HEK293 (cell line): ENCODE results near the gene ALG6.

Source experiments
- BCL11A ChIP-seq: fragments of 450-650 bp; formaldehyde crosslinking; IDR thresholded peaks from 2 replicates; pipeline ENCODE4 v1.5.1; 2016; ENCODE audit warnings: low read depth, missing biosample characterization, missing genetic modification characterization
- GLIS2 ChIP-seq: fragments of 450-650 bp; formaldehyde crosslinking; IDR thresholded peaks from 2 replicates; pipeline ENCODE4 v1.5.1; 2016; ENCODE audit warnings: missing biosample characterization, missing genetic modification characterization
- KLF1 ChIP-seq: fragments of 450-650 bp; formaldehyde crosslinking; IDR thresholded peaks from 2 replicates; pipeline ENCODE4 v1.5.1; 2016; ENCODE audit warnings: missing biosample characterization, missing genetic modification characterization
- MEIS1 ChIP-seq: sonication (generic); formaldehyde crosslinking; IDR thresholded peaks from 2 replicates; pipeline ENCODE4 v1.8.1; 2022; ENCODE audit warnings: missing genetic modification reagents, mild to moderate bottlenecking, borderline replicate concordance
- PRDM10 ChIP-seq: fragments of 450-650 bp; formaldehyde crosslinking; IDR thresholded peaks from 2 replicates; pipeline ENCODE4 v1.5.1; 2016; ENCODE audit warnings: missing biosample characterization, missing genetic modification characterization
- YY1 ChIP-seq: fragments of 450-650 bp; formaldehyde crosslinking; IDR thresholded peaks from 2 replicates; pipeline ENCODE4 v1.5.1; 2018; ENCODE audit warnings: missing biosample characterization, missing genetic modification characterization
- YY2 ChIP-seq: fragments of 450-650 bp; formaldehyde crosslinking; IDR thresholded peaks from 2 replicates; pipeline ENCODE4 v1.5.1; 2016; ENCODE audit warnings: missing biosample characterization, missing genetic modification characterization
- ZBTB20 ChIP-seq: fragments of 450-650 bp; formaldehyde crosslinking; IDR thresholded peaks from 2 replicates; pipeline ENCODE4 v1.5.1; 2016; ENCODE audit warnings: missing biosample characterization, missing genetic modification characterization
- ZBTB21 ChIP-seq: fragments of 450-650 bp; formaldehyde crosslinking; IDR thresholded peaks from 2 replicates; pipeline ENCODE4 v1.5.1; 2017; ENCODE audit warnings: missing biosample characterization, missing genetic modification characterization
- ZEB2 ChIP-seq: fragments of 450-650 bp; formaldehyde crosslinking; IDR thresholded peaks from 2 replicates; pipeline ENCODE4 v1.5.1; 2016; ENCODE audit warnings: missing biosample characterization, missing genetic modification characterization
- ZFP3 ChIP-seq: fragments of 450-650 bp; formaldehyde crosslinking; IDR thresholded peaks from 2 replicates; pipeline ENCODE4 v1.5.1; 2016; ENCODE audit warnings: low read depth, missing biosample characterization, missing genetic modification characterization
- ZIC2 ChIP-seq: fragments of 450-650 bp; formaldehyde crosslinking; IDR thresholded peaks from 2 replicates; pipeline ENCODE4 v1.5.1; 2016; ENCODE audit warnings: missing biosample characterization, missing genetic modification characterization
- ZNF146 ChIP-seq: fragments of 450-650 bp; formaldehyde crosslinking; IDR thresholded peaks from 2 replicates; pipeline ENCODE4 v1.5.1; 2016; ENCODE audit warnings: missing biosample characterization, missing genetic modification characterization
- ZNF155 ChIP-seq: fragments of 450-650 bp; formaldehyde crosslinking; IDR thresholded peaks from 2 replicates; pipeline ENCODE4 v1.5.1; 2016; ENCODE audit warnings: missing biosample characterization, missing genetic modification characterization
- ZNF18 ChIP-seq: fragments of 450-650 bp; formaldehyde crosslinking; IDR thresholded peaks from 2 replicates; pipeline ENCODE4 v1.5.1; 2016; ENCODE audit warnings: missing biosample characterization, missing genetic modification characterization
- ZNF2 ChIP-seq: fragments of 450-650 bp; formaldehyde crosslinking; IDR thresholded peaks from 2 replicates; pipeline ENCODE4 v1.5.1; 2016; ENCODE audit warnings: missing biosample characterization, missing genetic modification characterization
- ZNF211 ChIP-seq: fragments of 450-650 bp; formaldehyde crosslinking; IDR thresholded peaks from 2 replicates; pipeline ENCODE4 v1.5.1; 2016; ENCODE audit warnings: low read depth, missing biosample characterization, missing genetic modification characterization
- ZNF221 ChIP-seq: fragments of 450-650 bp; formaldehyde crosslinking; IDR thresholded peaks from 2 replicates; pipeline ENCODE4 v1.5.1; 2017; ENCODE audit warnings: missing biosample characterization, missing genetic modification characterization, borderline replicate concordance
- ZNF311 ChIP-seq: fragments of 450-650 bp; formaldehyde crosslinking; IDR thresholded peaks from 2 replicates; pipeline ENCODE4 v1.5.1; 2017; ENCODE audit warnings: missing biosample characterization, missing genetic modification characterization, borderline replicate concordance
- ZNF354C ChIP-seq: fragments of 450-650 bp; formaldehyde crosslinking; IDR thresholded peaks from 2 replicates; pipeline ENCODE4 v1.5.1; 2016; ENCODE audit warnings: missing biosample characterization, missing genetic modification characterization, low read depth, borderline replicate concordance
- ZNF416 ChIP-seq: fragments of 450-650 bp; formaldehyde crosslinking; IDR thresholded peaks from 2 replicates; pipeline ENCODE4 v1.5.1; 2016; ENCODE audit warnings: missing biosample characterization, missing genetic modification characterization
- ZNF48 ChIP-seq: fragments of 450-650 bp; formaldehyde crosslinking; IDR thresholded peaks from 2 replicates; pipeline ENCODE4 v1.5.1; 2016; ENCODE audit warnings: missing biosample characterization, missing genetic modification characterization
- ZNF488 ChIP-seq: fragments of 450-650 bp; formaldehyde crosslinking; IDR thresholded peaks from 2 replicates; pipeline ENCODE4 v1.5.1; 2016; ENCODE audit warnings: missing biosample characterization, missing genetic modification characterization
- ZNF530 ChIP-seq: fragments of 450-650 bp; formaldehyde crosslinking; IDR thresholded peaks from 2 replicates; pipeline ENCODE4 v1.5.1; 2016; ENCODE audit warnings: low read depth, missing biosample characterization, missing genetic modification characterization
- ZNF544 ChIP-seq: fragments of 450-650 bp; formaldehyde crosslinking; IDR thresholded peaks from 2 replicates; pipeline ENCODE4 v1.5.0; 2017; ENCODE audit warnings: missing biosample characterization, missing genetic modification characterization
- ZNF558 ChIP-seq: fragments of 450-650 bp; formaldehyde crosslinking; IDR thresholded peaks from 2 replicates; pipeline ENCODE4 v1.5.1; 2016; ENCODE audit warnings: missing biosample characterization, missing genetic modification characterization
- ZNF621 ChIP-seq: fragments of 450-650 bp; formaldehyde crosslinking; IDR thresholded peaks from 2 replicates; pipeline ENCODE4 v1.5.1; 2017; ENCODE audit warnings: missing biosample characterization, missing genetic modification characterization
- ZNF624 ChIP-seq: fragments of 450-650 bp; formaldehyde crosslinking; IDR thresholded peaks from 2 replicates; pipeline ENCODE4 v1.5.1; 2017; ENCODE audit warnings: missing biosample characterization, missing genetic modification characterization
- ZNF707 ChIP-seq: fragments of 450-650 bp; formaldehyde crosslinking; IDR thresholded peaks from 2 replicates; pipeline ENCODE4 v1.5.1; 2016; ENCODE audit warnings: missing biosample characterization, missing genetic modification characterization
- ZNF777 ChIP-seq: fragments of 450-650 bp; formaldehyde crosslinking; IDR thresholded peaks from 2 replicates; pipeline ENCODE4 v1.5.1; 2017; ENCODE audit warnings: missing biosample characterization, missing genetic modification characterization, borderline replicate concordance
- ZNF791 ChIP-seq: fragments of 450-650 bp; formaldehyde crosslinking; IDR thresholded peaks from 2 replicates; pipeline ENCODE4 v1.5.1; 2016; ENCODE audit warnings: missing biosample characterization, missing genetic modification characterization
- ZNF837 ChIP-seq: fragments of 450-650 bp; formaldehyde crosslinking; IDR thresholded peaks from 2 replicates; pipeline ENCODE4 v1.5.1; 2016; ENCODE audit warnings: missing biosample characterization, missing genetic modification characterization
- ZSCAN30 ChIP-seq: fragments of 450-650 bp; IDR thresholded peaks from 2 replicates; pipeline ENCODE4 v1.5.1; 2018; ENCODE audit warnings: missing biosample characterization, mild to moderate bottlenecking, missing genetic modification characterization, moderate library complexity
- ZSCAN5A ChIP-seq: fragments of 450-650 bp; formaldehyde crosslinking; IDR thresholded peaks from 2 replicates; pipeline ENCODE4 v1.5.1; 2016; ENCODE audit warnings: missing biosample characterization, missing genetic modification characterization

Gene ALG6

GRCh38 chr1:63327417-63328054, 39.9 kb upstream of the ALG6 start (continued):
- TF ChIP-seq ZNF48 (tag by site-specific recombination) (no peak), ZNF146 (no peak), ZNF530 (tag by site-specific recombination) (no peak), ZBTB20 (tag by site-specific recombination) (peak; percentile 31; the same call in 1 of the 2 replicates), ZNF624 (no peak), ZNF2 (peak; percentile 42; the same call in 1 of the 2 replicates), GLIS2 (tag by site-specific recombination) (no peak), ZNF155 (tag by site-specific recombination) (no peak), ZEB2 (tag by site-specific recombination) (peak; percentile 68), ZFP3 (tag by site-specific recombination) (no peak), ZNF488 (no peak), ZIC2 (tag by site-specific recombination) (no peak), MEIS1 (CRISPR knock-in tag) (no peak), ZNF18 (tag by site-specific recombination) (no peak), ZNF837 (tag by site-specific recombination) (no peak), ZNF621 (tag by site-specific recombination) (no peak), ZBTB21 (tag by site-specific recombination) (no peak), YY2 (tag by site-specific recombination) (no peak), KLF1 (tag by site-specific recombination) (0 out of 2 replicates have a peak, but pooled peaks have one; percentile 42), ZSCAN5A (tag by site-specific recombination) (no peak), ZNF707 (tag by site-specific recombination) (no peak), ZNF311 (no peak), YY1 (tag by site-specific recombination) (no peak), ZNF221 (tag by site-specific recombination) (no peak), ZNF791 (no peak), ZNF777 (tag by site-specific recombination) (no peak), ZSCAN30 (tag by site-specific recombination) (no peak), ZNF211 (tag by site-specific recombination) (no peak), ZNF416 (tag by site-specific recombination) (no peak), ZNF558 (no peak), PRDM10 (tag by site-specific recombination) (peak; percentile 98), ZNF544 (tag by site-specific recombination) (no peak), ZNF354C (tag by site-specific recombination) (no peak), BCL11A (tag by site-specific recombination) (no peak)
